AG04449 (cell line): Measurements from ENCODE around the gene ATP6V1C2.

ENCODE experiments used
- CTCF ChIA-PET: fragments of 350-600 bp; formaldehyde crosslinking; extraction: SDS; loops from one replicate; lab custom pipeline; 2021; ENCODE audit warnings: antibody characterized with exemption; lab: Yijun Ruan, JAX
- POLR2A ChIA-PET: fragments of 400-600, 350-600 bp; formaldehyde crosslinking; extraction: SDS; loops from one replicate; lab custom pipeline; 2020; ENCODE audit warnings: antibody characterized with exemption, inconsistent platforms; lab: Yijun Ruan, JAX
- DNase-seq: peaks from one replicate; pipeline ENCODE4 v3.0.0-alpha.2; 2010; ENCODE audit warnings: low read depth, low spot score
- H3K4me3 ChIP-seq: 2 replicates; pipeline ENCODE4 v1.5.1; 2011; ENCODE audit warnings: low read depth, mild to moderate bottlenecking, control low read depth, low read length
- CTCF ChIP-seq: IDR thresholded peaks from one replicate; pipeline ENCODE4 v1.5.1; 2011; ENCODE audit warnings: mild to moderate bottlenecking, moderate library complexity, low read length, control low read depth, inconsistent platforms; ENCODE audit not compliant: insufficient read depth; ENCODE audit errors: missing control alignments

The ATP6V1C2 gene

DNA sequence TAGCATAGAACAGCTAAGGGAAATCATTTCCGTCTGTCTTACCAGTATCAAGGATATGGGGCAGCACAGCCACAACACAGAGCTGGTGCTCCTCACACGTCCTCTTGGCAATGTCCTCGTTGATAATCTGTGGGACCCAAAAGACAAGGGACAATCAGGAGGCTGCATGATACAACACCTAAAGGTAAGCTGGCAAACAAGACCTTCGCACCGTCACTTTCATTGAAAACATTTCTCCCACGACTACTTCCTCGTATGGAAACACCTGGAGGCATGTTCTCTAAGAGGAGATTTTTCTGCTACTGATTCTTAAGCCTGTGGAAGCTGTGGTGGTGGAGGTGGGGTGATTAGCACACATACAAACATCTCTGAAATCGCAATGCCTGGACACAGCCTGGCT lies 67.4 kb downstream of the ATP6V1C2 start:
- CTCF ChIA-PET: interaction anchor here (0.9 to 1.0 kb wide), 2 partner anchors 23 to 44 kb away, joined by 3 to 4 read pairs; partner anchors contain the start of gene PDIA6

DNA sequence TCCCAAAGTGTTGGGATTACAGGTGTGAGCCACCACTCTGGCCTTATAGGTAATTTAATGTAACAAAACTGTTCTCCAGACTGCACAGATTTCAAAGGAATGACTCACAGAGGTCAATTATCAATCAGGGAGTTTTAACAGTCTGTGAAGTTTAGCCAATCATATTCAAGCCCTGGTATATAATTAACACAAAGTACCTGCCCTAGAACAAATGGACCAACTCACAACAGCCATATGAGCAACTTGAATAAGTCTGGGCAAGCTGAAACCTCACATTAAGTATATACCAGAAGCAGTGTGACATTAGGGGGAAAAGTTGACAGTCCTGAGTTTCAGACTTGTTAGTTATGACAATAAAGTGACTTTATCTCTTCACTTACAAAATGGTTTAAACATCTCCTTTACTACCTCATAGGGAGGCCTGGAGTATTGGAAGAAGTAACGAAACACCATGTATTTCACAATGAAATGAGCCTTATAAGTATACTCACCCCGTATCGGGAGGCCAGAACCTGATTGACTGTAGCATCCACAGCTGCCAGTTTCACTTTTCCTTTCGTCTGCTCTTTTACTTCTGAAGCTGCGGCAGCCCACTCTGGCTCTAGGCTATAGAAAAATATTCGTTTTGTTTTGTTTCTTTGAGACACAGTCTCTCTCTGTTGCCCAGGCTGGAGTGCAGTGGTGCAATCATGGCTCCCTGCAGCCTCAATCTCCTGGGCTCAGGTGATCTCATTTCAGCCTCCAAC lies 69.0 kb downstream of the ATP6V1C2 start:
- H3K4me3 ChIP-seq: no peak overlapping the region
- ChIA-PET POLR2A (no interaction called here), CTCF (interaction anchor here (1.8 to 1.9 kb wide), 2 partner anchors 8 to 42 kb away, joined by 5 to 10 read pairs; no protein-coding TSS in a partner anchor)
- DNase-seq: no peak
- no peak for TF ChIP-seq CTCF

More for the DNA sequence above, 67.4 kb downstream of the ATP6V1C2 start:
- no peak overlapping the region for H3K4me3 ChIP-seq
- TF ChIP-seq CTCF: no peak
- POLR2A ChIA-PET: no interaction called here
- DNase-seq: no peak

DNA sequence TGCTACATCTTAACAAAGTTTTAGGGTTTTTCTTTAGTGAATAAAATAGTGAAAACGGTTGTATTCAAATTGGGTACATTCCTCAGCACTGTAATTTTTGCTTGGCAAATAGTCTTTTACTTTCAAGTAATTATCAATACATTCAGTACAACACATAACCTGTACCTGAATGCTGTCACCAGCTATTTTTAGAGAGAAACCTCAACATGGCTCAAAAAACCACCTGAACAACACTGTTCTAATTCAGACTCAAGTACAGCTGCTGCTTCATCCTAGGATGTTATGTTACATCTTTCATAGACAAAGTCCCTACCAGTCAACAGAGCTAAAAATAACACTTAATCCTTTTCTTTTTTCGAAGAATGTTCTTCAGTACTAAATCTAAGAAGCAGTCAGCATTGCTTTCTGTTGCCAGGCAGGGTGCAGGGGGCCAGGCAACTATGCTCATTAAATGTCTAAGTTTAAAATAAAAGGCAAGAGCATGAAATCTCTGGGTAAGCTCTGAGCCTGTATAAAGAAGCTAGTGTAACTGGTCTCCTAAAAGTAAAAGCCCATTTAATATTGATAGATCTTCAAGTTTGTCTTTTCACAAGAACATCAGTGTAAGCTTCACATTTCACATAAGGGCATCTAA lies 70.7 kb downstream of the ATP6V1C2 start:
- ChIA-PET CTCF (interaction anchor here (0.7 to 1.9 kb wide), 4 partner anchors 10 to 40 kb away, joined by 3 to 10 read pairs (median 4); no protein-coding TSS in a partner anchor), POLR2A (interaction anchor here (0.8 kb wide), 1 partner anchor 12 kb away, joined by 3 read pairs; no protein-coding TSS in a partner anchor)
- TF ChIP-seq CTCF: no peak

DNA sequence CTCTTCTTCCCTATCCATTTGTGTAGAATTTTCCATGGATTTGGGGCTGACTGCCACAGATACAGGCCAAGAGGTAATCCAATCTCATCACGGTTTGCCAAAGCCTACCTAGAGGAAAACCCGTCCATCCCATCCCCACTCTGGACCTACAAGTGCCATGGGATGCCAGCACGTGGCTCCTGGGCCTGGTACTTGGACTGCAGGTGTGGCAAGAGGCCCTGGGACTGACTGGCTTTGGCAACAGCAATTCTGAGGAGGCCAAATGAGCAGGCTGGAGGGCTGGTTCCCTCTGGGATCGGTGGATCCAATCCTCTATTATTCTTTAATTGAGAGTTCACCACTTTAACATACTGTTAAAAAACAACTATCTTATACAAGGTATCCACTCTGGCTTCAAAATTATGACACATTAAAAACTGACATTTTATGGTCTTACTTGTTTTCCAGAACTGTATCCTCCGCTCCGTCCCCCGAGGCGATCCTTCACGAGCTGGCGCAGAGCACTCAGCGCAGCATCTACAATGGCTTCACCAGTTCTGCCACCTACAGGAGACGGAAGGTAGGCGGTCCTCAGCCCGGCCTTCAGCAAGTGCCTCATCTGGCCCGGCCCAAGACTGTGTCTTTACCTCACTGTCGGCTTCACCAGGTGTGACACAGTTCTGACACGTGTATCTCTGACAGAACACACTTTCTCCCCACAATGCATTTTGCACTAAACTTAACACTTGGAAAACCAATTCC lies 71.4 kb downstream of the ATP6V1C2 start:
- no peak for TF ChIP-seq CTCF
- DNase-seq: no peak
- ChIA-PET CTCF (interaction anchor here (1.5 to 1.8 kb wide), 2 partner anchors 10 to 40 kb away, joined by 3 to 10 read pairs; no protein-coding TSS in a partner anchor), POLR2A (no interaction called here)
- no peak overlapping the region for H3K4me3 ChIP-seq

More for the DNA sequence above, 70.7 kb downstream of the ATP6V1C2 start:
- DNase-seq: no peak
- no peak overlapping the region for H3K4me3 ChIP-seq

GRCh38 chr2:10793816-10794215 lies 72.4 kb downstream of the ATP6V1C2 start:
- CTCF ChIA-PET: interaction anchor here (1.5 kb wide), 1 partner anchor 11 kb away, joined by 3 read pairs; no protein-coding TSS in a partner anchor
- no peak for TF ChIP-seq CTCF
- no peak overlapping the region for H3K4me3 ChIP-seq
- no peak for DNase-seq
- POLR2A ChIA-PET: no interaction called here
